Measurements from ENCODE around the gene GMDS.

The GMDS gene

DNA sequence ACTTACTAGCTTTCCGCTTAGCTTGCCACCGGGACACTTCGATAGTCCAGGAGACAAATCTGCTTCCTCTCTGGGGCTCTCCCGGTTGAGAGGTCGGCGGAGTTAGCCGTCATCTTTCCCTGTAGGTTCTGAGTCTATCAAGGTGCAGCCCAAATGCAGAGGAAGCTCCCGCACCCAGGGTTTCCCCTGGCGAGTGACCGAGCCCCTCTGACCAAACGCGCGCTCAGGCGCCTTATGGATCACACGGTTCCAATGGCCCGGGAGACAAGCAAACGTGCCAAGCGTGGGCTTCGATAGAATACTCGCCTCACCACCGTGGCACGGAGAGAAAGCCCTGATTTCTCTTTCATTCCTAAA is 651.5 kb downstream of the GMDS start:
- no peak for DNase-seq

DNA sequence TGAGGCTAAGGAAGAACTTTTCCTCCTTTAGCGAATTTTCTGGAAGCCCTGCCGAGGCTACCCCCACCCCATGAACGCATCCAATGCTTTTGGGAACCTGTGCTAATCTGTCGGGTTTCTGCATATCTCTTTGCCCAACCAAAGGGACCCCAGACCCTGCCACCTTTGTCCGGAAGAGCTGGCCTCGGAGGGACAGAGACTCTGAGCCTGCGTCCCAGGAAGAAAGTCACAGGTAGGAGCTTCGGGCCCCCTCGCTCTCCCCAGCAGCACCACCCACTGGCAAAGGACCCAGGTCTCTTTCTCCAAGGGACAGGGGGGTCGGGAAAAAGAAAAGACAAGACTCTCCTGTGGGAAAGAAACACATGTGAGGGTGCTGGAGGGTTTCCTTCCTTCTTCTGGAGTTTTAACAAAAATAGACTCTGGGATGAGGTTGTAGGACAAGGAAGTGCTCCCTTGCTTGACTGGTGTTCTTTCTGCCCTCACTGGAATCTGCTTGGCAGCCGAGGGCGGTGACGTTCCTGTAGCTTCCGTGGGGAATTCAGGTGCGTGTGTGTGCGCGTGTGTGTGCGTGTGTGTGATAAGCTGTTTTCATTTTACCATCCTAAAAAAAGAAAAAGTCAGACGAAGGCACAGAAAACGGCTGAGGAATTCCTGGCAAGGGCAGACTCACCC is 652.0 kb downstream of the GMDS start:
- no peak for DNase-seq

GRCh38 chr6:1592852-1593251 is 652.6 kb downstream of the GMDS start:
- no peak for DNase-seq

DNA sequence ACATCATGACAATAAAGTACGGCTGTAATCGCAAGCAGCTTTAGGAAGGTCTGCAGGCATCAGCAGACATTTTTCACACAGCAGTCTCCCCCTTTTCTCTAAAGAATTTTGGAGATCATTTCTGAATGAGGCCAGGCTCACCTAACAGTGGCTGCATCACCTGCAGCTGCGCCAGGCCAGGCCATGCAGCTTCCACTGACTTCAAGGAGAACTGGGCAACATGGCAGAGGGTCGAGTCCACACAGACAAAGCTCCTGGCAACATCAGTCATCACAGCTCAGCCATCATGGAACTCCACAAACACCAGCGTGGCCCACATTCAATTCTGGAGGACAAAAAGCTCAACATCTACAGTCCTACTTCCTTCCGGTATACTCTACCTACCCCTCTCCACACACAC is 653.5 kb downstream of the GMDS start:
- no peak for DNase-seq

DNA sequence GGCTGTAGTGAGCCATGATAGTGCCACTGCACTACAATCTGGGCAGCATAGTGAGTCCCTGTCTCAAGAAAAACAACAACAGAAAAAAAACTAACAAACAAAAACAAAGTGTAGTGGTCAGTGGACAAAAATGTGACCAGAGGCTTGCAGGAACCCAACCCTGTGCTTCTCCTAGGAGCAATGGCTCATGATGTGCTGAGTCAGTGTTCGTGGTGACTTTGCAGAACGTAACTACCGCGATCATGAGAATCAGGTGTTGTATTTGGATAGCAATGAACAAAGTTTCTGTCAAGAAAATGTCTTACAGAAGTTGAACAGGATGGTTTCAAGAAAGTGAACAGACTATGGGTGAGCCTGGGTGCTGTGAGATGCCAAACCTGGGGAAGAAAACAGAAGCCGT is 654.2 kb downstream of the GMDS start:
- no peak for DNase-seq

DNA sequence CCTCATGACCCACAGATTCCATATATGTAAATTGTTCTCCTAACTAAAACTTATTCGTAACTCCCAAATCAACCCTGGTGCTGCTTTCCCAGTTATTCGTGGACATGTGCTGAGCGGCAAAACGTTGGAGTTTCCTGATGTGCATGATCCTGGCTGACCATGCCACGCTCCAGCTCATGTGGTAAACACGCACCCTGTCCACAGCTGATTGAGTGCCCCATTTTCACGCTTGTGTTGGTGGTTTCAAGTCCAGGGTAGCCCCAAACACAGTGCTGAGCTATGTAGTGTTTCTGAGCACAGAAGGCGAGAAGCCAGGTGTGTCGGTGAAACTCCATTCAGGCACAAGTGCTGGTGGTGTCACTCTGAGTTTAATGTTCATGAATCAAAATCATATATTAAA is 654.8 kb downstream of the GMDS start:
- DNase-seq: no peak

GRCh38 chr6:1589208-1589607 is 656.2 kb downstream of the GMDS start:
- no peak for DNase-seq

DNA sequence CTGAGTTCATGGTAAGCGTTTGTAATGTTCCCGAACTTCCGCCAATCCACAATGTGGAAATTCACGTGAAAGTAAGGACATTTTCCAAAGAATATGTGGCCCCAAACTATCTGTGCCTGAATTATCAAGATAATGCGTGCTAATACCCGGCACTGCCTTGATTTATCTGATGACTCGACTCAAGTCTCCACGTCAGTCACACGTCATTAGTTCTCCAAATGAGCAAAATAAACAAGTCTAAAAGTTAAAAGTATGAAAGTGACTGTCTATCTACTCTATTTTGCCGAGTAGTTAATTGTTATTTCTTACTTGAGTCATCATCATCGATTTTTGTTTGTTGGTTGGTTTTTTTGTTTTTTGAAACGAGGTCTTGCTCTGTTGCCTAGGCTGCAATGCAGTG is 657.4 kb downstream of the GMDS start:
- no peak for DNase-seq

GRCh38 chr6:1587546-1587945 is 657.9 kb downstream of the GMDS start:
- no peak for DNase-seq

GRCh38 chr6:1586861-1587450 is 658.4 kb downstream of the GMDS start:
- no peak for DNase-seq

- DNase-seq: no peak
These were observed 659.1 kb downstream of the GMDS start for GRCh38 chr6:1586256-1586655.

GRCh38 chr6:1585669-1586049 is 659.7 kb downstream of the GMDS start:
- no peak for DNase-seq

- no peak for DNase-seq
These were observed 660.3 kb downstream of the GMDS start for GRCh38 chr6:1584996-1585668.

- no peak for DNase-seq
These were observed 661.3 kb downstream of the GMDS start for GRCh38 chr6:1584146-1584545.

GRCh38 chr6:1581120-1581991 is 664.0 kb downstream of the GMDS start:
- DNase-seq: no peak

- no peak for DNase-seq
These were observed 664.8 kb downstream of the GMDS start for GRCh38 chr6:1580585-1580984.

DNA sequence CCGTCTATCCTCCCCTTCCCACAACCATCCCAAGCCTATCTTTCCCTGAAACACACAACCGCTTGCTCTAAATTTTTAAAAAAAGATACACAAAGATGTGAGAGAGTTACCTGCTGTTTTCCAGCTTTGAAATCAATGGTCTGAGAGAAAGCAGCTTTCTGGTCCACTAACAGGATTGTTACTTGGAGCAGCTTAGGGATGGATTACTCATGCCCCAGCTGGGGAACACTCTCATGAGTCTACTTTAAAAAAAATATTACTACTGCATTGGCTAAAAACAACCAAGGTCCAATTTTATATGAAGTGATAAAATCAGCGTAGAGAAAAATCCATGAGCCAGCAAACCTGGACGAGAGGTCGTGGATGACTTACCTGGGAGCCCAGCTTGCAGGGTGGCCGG is 665.3 kb downstream of the GMDS start:
- DNase-seq: no peak

DNA sequence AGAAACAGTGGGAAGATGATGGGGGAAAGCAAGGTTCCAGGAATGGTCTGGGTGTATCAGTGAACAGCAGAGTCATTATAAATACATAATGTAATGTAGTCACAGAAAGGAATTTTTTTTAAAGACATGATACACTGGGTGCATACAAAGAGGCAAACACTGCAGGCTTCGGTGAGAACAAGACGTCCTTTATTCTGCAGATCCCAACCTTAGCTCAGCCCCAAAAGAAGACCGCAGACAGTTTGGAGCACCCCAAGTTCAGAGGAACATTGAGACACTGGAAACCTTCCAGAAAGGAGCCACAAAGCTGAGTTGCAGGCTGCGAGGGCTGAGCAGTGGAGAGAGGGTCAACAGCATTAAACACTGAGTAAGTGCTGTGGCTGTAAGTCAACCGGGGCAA is 666.3 kb downstream of the GMDS start:
- no peak for DNase-seq

DNA sequence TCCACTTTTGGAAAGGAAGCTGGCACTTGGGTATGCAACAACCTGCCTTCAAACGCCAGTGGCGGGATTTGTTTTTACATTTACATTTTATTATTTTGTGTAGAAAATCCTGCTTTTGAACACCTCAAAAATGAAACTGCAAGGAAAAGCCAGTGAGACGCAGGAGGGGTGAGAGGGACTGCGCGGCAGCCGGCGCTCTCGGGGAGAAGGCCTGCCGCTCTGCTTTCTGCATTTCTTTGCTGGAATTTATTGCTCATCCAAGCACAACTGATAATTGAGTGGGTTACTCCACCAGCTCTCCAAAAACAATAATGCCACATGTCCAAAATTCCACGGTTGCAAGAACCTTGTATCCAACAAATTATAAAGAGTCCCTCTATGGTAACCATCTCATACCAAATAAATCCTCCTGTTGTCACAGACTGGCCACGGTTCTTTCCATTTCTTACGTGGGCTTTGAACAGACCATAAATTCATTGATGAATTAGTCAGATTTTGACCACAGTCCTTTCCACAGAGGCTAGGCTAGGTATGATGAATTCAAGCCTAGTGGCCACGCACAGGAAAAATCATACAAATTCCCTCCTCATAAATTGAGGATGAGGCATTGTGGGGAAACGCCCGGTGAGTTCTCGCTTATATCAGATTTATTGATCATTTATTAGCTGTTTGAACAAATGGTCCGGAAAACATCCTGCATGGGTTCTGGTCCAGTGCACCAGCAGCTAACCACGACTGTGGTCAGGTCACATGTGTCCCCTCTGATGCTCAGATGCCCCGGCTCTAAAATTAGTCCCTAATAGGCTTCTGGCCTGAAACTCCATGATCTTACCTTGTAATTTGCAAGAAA is 667.3 kb downstream of the GMDS start:
- DNase-seq: no peak

- no peak for DNase-seq
These were observed 668.2 kb downstream of the GMDS start for GRCh38 chr6:1577146-1577680.

- DNase-seq: no peak
These were observed 668.7 kb downstream of the GMDS start for GRCh38 chr6:1576711-1577110.

GRCh38 chr6:1576166-1576565 is 669.2 kb downstream of the GMDS start:
- no peak for DNase-seq

Data from CD4-positive, alpha-beta T cell treated with Interferon alpha-2 for 1 hour (primary cell).